ENCODE measurements around the gene ATP6V0C. TPM values are rescaled to one million over a fixed set of nuclear protein-coding genes. Genes with fewer than 3 reads are reported as not detected.
A peak's percentile ranks its signal among the peaks of the same experiment; 100 is the strongest.
"Not testable (repeated sequence)": the region's sequence is repeated elsewhere in the genome, so short reads cannot be mapped to it uniquely, and the experiment has no call there.

The ATP6V0C gene
- total RNA-seq, 1 donor from 2014 or later: 87.0 TPM

DNA sequence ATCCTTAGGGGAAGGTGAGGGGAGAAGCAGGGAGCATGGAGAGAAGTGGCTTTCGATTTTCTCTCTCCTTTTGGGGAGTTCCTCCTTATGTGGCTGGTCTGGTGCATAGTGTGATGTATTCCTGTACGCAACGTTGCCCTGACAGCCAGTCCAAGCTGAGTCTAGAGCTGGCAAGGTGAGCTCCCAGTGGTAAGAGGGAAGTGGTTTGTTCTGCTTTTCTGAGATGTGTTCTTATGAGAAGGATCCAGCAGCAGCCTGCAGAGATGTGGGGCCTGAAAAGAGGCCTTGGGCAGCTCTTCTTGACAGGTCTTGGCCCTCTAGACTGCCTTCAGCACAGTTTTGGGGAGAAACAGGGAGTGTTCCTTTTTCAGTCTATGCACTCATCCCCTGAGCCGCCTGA is 27.2 kb downstream of the ATP6V0C start:
- DNase-seq (ENCODE audit: low spot score); ATAC-seq: not testable (repeated sequence)

DNA sequence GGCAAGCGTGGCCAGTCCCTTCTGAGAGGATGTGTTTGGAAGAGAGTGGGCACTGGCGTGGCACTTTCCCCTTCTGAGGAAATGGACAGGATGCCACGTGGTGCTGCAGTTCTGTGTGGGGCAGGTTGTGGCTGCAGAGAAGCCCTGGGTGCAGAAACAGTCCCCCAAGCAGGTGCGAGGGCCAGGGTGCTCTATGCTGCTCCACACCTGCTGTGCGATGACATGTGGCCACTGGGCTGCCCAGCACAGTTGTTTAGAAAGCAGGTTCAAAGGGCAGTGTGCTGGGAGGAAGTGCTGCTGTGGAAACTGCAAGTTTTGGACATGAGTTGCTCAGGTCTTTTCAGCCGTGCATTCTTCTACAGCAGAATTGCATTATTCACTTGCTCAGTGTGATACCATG is 27.7 kb downstream of the ATP6V0C start:
- peak; percentile 72 for ATAC-seq
- DNase-seq (ENCODE audit: low spot score): peak; percentile 79

DNA sequence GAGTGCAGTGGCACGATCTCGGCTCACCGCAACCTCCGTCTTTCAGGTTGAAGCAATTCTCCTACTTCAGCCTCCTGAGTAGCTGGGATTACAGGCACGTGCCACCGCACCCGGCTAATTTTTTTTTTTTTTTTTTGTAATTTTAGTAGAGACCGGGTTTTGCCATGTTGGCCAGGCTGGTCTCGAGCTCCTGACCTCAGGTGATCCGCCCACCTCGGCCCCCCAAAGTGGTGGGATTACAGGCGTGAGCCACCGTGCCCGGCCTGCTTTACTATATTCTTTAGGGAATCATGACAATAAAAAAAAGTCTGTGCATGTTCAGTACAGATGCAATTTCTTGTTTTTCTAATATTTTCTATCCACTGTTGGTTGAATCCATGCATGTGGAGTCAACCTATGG is 30.0 kb downstream of the ATP6V0C start:
- not testable (repeated sequence) for DNase-seq (ENCODE audit: low spot score)

DNA sequence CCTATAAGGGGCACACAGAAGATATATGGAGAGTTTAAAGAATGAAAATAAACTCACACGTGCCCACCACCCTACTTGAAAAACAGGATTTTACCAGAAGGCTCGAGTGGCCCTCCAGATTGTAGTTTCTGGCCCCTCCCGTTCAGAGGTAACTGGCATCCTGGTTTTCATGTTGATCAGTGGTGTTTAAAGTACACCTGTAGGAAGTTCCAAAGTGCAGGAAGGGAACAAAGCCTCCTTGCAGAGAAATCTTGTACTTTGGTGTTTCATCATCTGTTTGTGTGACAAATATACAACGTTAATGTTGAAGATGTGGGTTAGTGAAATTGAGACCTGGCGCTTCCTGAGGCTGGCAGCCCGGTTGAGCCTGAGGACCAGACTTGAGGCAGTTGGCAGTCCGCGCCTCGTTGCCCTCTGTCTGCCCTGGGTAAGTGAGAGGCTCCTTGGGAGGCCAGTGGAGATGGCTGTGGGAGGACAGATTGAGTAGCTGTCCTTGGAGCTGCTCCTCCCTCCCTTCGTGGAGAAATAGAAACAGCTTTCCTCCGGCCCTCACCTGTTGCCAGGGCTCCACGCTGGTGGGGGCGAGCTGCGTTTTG is 36.6 kb downstream of the ATP6V0C start:
- ATAC-seq: peak; percentile 30
- DNase-seq (ENCODE audit: low spot score): not testable (repeated sequence)

More for the DNA sequence above, 30.0 kb downstream of the ATP6V0C start:
- not testable (repeated sequence) for ATAC-seq

DNA sequence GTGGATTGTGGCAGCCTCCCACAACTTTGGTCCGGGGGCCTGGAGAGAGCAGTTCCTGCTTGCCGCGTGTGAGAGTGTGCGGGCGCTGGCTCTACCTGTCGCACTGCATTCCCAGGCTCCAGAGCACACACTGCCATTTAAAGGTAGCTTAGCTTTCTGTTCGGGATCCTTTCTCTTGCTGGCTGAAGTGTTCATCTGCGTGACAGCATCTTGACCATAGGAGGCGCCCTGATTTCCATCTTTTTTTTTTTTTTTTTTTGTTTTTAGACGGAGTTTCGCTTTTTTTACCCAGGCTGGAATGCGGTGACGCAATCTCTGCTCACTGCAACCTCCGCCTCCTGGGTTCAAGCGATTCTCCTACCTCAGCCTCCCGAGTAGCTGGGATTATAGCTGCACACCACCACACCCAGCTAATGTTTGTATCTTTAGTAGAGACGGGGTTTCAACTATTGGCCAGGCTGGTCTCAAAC is 37.7 kb downstream of the ATP6V0C start:
- DNase-seq (ENCODE audit: low spot score); ATAC-seq: not testable (repeated sequence)

DNA sequence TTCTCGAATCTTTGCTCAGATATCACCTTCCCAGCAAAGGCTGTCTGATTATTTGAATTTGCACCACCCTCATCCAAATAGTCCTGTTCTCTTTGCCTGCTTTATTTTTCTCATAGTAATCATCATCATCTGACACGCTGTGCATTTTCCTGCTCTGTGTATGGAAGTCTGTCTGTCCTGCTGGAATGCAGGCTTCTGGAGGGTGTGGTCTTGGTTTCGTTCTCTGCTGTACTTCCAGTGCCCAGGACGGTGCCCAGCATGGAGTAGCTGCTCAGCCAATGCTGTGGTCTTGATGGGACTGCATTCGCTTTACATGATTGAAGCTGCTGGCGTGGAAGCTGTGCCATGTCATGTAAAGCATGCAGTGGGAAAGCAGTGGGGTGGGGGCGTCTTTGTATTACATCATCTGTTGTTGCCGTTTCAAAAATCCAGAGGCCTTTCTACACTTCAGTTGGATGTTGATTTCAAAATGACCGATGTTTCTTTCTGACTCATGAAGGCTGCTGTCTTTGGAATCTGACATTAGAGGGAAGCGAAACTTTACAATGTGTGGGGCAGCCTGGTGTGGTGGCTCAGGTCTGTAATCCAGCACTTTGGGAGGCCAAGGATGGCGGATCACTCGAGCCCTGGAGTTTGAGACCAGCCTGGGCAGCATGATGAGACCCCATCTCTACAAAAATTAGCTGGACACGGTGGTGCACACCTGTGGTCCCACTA is 41.1 kb downstream of the ATP6V0C start:
- DNase-seq (ENCODE audit: low spot score); ATAC-seq: not testable (repeated sequence)

DNA sequence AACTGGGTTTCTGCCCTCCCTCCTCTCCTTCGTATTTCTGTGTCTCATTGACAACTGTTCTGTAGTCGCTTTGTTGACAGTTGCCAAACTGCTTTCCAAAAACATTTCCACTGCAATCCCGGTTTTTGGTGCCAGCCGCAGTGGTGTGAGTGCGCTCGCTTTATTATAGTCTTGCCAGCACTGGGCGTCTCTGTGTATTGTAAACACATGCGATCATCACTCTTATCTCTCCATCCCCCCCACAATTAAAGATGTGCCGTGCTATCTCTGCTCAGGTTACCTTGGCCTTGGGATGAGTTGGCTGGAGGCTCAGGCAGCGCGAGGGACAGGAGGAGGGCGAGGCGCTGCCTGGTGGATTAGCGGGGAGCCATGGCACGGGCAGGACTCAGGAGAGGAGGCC is 43.4 kb downstream of the ATP6V0C start:
- ATAC-seq (peak; percentile 72), DNase-seq (ENCODE audit: low spot score) (peak; percentile 75)

DNA sequence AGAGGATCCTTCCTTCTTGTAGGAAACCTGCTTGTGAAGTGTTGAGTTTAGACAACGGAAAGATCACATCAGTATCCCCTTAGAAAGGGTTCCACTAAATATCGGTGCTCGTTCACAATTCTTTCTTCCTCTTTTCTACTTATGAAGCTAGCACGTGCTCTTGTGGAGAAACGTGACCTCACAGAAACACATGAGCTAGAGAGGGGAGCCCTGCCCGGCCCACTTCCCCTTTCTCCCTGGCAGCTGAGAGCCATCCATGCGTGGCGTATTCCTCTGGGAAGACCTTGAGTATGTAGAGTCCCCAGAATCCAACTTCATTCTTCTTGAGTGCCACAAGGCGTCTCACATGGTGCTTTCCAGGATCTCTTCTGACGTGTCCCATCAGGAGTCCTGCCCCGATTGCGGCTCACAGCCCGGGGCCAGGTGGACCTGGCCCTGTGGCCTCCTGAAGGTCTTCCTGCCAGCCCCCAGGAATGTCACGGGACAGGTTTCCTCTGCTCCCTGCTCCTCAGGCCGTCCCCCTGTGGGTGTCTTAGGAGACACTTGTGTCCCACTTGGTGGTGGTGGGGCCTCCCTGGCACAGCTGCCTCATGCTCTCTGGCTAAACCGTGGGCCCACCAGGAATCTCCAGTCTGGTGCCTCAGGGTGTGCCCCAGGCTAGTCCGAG is 46.5 kb downstream of the ATP6V0C start:
- ATAC-seq; DNase-seq (ENCODE audit: low spot score): not testable (repeated sequence)

DNA sequence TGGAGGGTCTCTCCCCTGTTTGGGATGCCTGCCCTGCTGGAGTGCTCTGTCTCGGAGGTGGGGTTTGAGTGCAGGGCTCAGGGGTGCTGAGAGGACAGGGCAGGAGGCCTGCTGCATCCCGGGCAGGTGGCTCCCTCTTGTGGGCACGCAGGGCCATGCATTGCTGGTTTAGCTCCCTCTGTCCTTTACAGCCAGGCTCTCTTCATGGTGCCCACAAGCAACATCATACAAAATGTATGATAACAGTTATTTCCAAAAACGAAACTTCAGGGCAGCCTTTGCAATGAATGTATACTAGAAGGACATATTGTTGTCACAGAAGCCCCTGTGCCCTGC is 47.0 kb downstream of the ATP6V0C start:
- peak; percentile 70 for DNase-seq (ENCODE audit: low spot score)
- peak; percentile 83 for ATAC-seq

DNA sequence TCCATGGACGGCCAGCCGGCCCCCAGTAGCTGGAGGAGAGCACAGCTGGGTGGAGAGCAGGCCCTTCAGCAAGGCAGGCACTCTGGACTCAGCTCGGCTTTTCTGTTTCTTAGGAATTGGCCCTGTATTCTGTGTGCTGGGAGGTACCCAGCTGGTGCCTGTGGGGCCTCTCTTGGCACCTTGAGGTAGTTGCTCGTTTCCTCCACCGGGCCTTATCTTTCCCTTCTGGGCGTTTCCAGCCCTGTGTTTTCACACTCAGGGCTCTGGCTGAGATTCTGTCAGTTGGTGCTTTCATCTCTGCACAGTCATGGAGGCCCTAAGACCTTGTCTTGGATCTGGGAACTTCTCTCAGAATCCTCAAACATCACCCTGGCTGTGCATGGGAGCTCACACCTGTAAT is 53.8 kb downstream of the ATP6V0C start:
- ATAC-seq; DNase-seq (ENCODE audit: low spot score): not testable (repeated sequence)

DNA sequence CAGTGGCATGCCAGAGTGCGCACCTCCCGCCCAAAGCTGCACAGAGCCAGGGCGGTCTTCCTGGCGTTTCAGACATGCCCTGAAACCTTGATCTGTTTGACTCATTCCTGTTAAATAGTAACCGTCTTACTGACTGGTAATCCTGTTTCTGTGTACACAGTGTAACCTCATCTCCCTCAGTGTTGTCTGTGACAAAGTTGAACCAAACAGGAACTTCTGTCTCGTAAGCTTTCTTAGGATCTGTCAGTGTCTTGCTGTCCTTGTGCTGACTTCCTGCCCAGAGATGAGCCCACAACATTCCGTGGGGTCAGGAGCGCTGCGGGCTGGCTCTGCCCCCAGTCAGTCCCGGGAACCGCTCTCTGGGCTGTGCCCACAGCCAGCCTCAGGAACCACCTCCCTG is 54.8 kb downstream of the ATP6V0C start:
- DNase-seq (ENCODE audit: low spot score): not testable (repeated sequence)
- ATAC-seq: peak; percentile 85

Other genes with a start within 250 kb of the ATP6V0C start
- gene RNPS1, start 245.8 kb upstream of the ATP6V0C start, total RNA-seq: 32.1 TPM
- 1.9 TPM for gene ABCA3, start 173.2 kb upstream of the ATP6V0C start, total RNA-seq
- 2.0 TPM for gene CCNF, start 84.5 kb upstream of the ATP6V0C start, total RNA-seq
- 0.63 TPM for gene TEDC2, start 53.8 kb upstream of the ATP6V0C start, total RNA-seq
- 3.6 TPM for gene NTN3, start 42.7 kb upstream of the ATP6V0C start, total RNA-seq
- 32.5 TPM for gene TBC1D24, start 38.8 kb upstream of the ATP6V0C start, total RNA-seq
- gene AMDHD2, start 6.4 kb downstream of the ATP6V0C start, total RNA-seq: 22.2 TPM
- gene CEMP1, start 17.5 kb downstream of the ATP6V0C start, total RNA-seq: 0.20 TPM
- gene PDPK1, start 24.1 kb downstream of the ATP6V0C start, total RNA-seq: 27.4 TPM
- 7.8 TPM for gene KCTD5, start 168.6 kb downstream of the ATP6V0C start, total RNA-seq
- gene PRSS27, start 206.3 kb downstream of the ATP6V0C start, total RNA-seq: 0.45 TPM
- 378 TPM for gene SRRM2, start 238.7 kb downstream of the ATP6V0C start, total RNA-seq